Endothelial cell of umbilical vein (primary cell): ENCODE measurements around the gene IPO5. TPM values are rescaled to one million over a fixed set of nuclear protein-coding genes. Genes with fewer than 3 reads are reported as not detected.
"Not testable (repeated sequence)": the region's sequence is repeated elsewhere in the genome, so short reads cannot be mapped to it uniquely, and the experiment has no call there.

Source experiments
- BruUV-seq: library from RNA; stranded (reverse); fragments of 400-500 nt; replicated peaks from 2 replicates; lab custom pipeline; 2021; lab: Mats Ljungman, UMichigan
- CTCF ChIA-PET: fragments of 300-600, 350-600 bp; sonication (Branson Sonifier 250); formaldehyde crosslinking; loops from one replicate; lab custom pipeline; 2021; ENCODE audit warnings: antibody characterized with exemption, inconsistent platforms; lab: Charles Lee
- POLR2A ChIA-PET: fragments of 300-600, 350-600 bp; sonication (Branson Sonifier 250); formaldehyde crosslinking; loops from one replicate; lab custom pipeline; 2021; ENCODE audit warnings: antibody characterized with exemption, inconsistent platforms; lab: Charles Lee
- DNase-seq: peaks from one replicate; pipeline ENCODE4 v3.0.0-alpha.2; 2011; ENCODE audit warnings: low read depth, low spot score
- FAIRE-seq: peaks from 2 replicates; lab custom pipeline; 2011; peaks lifted over from hg19 to GRCh38; lab: Jason Lieb, UNC
- H2AFZ ChIP-seq: 2 replicates; pipeline ENCODE4 v1.6.0; 2012; ENCODE audit warnings: low read depth, low read length, control low read depth, inconsistent platforms
- H3K27ac ChIP-seq: 2 replicates; pipeline ENCODE4 v1.5.1; 2011; ENCODE audit warnings: low read depth, mild to moderate bottlenecking, control low read depth, low read length, moderate library complexity; ENCODE audit not compliant: insufficient read depth
- H3K27me3 ChIP-seq, 2 experiments: 2 replicates each; pipeline versions ENCODE4 v1.6.0 to v1.6.1; 2011; ENCODE audit warnings: low read length in 2 of 2, mixed read lengths in 1 of 2; ENCODE audit not compliant: control insufficient read depth in 2 of 2, insufficient read depth in 2 of 2
- H3K36me3 ChIP-seq, 2 experiments: 2 replicates in 1 of 2; 3 replicates in 1 of 2; pipeline ENCODE4 v1.5.1; 2011; ENCODE audit warnings: low read length in 2 of 2, mild to moderate bottlenecking in 1 of 2, moderate library complexity in 1 of 2; ENCODE audit not compliant: control insufficient read depth in 2 of 2, insufficient read depth in 2 of 2; ENCODE audit errors: extremely low read depth in 1 of 2
- H3K4me1 ChIP-seq: 3 replicates; pipeline ENCODE4 v1.5.1; 2011; ENCODE audit warnings: mild to moderate bottlenecking, low read length; ENCODE audit not compliant: control insufficient read depth, insufficient read depth; ENCODE audit errors: extremely low read depth
- H3K4me2 ChIP-seq: 2 replicates; pipeline ENCODE4 v1.6.1; 2011; ENCODE audit warnings: low read length, control low read depth, mixed read lengths; ENCODE audit not compliant: insufficient read depth
- H3K4me3 ChIP-seq, 3 experiments: fragments of 200-600 bp in 1 of 3; sonication (generic), shearing (Covaris generic) in 1 of 3; replicated peaks in 1 of 3; 2 replicates each; pipeline ENCODE4 v1.5.1; 2011 to 2016; ENCODE audit warnings: control low read depth in 3 of 3, low read length in 3 of 3, mild to moderate bottlenecking in 2 of 3, inconsistent platforms in 1 of 3, low read depth in 1 of 3, moderate library complexity in 1 of 3; ENCODE audit not compliant: insufficient read depth in 1 of 3
- H3K79me2 ChIP-seq: 2 replicates; pipeline ENCODE4 v1.6.0; 2012; ENCODE audit warnings: low read length, inconsistent platforms; ENCODE audit not compliant: control insufficient read depth, insufficient read depth
- H3K9ac ChIP-seq: replicated peaks from 2 replicates; pipeline ENCODE3; 2011; ENCODE audit warnings: low read length, control low read depth; ENCODE audit not compliant: insufficient read depth; ENCODE audit errors: extremely low read depth
- H3K9me1 ChIP-seq: replicated peaks from 3 replicates; pipeline ENCODE4 v1.6.0; 2011; ENCODE audit warnings: mild to moderate bottlenecking, low read length; ENCODE audit not compliant: control insufficient read depth, insufficient read depth; ENCODE audit errors: extremely low read depth
- H3K9me3 ChIP-seq: replicated peaks from 2 replicates; pipeline ENCODE4 v1.5.1; 2012; ENCODE audit warnings: low read length, inconsistent platforms; ENCODE audit not compliant: control insufficient read depth, insufficient read depth
- H4K20me1 ChIP-seq: replicated peaks from 2 replicates; pipeline ENCODE3; 2011; ENCODE audit warnings: mild to moderate bottlenecking, low read length; ENCODE audit not compliant: control insufficient read depth, insufficient read depth; ENCODE audit errors: extremely low read depth
- CTCF ChIP-seq, 2 donors: IDR thresholded peaks; 1 replicate in 1 of 2; 2 replicates in 1 of 2; pipeline ENCODE4 v1.5.1; 2011; ENCODE audit warnings: low read length in 2 of 2, mild to moderate bottlenecking in 2 of 2, moderate library complexity in 2 of 2, control low read depth in 1 of 2, inconsistent platforms in 1 of 2, low read depth in 1 of 2; ENCODE audit not compliant: insufficient read depth in 1 of 2; ENCODE audit errors: extremely low read depth in 1 of 2
- EZH2 ChIP-seq: IDR thresholded peaks from 2 replicates; pipeline ENCODE4 v1.6.1; 2012; ENCODE audit warnings: borderline replicate concordance, low read depth, mild to moderate bottlenecking, moderate library complexity, low read length, inconsistent platforms; ENCODE audit not compliant: severe bottlenecking
- MAX ChIP-seq: IDR thresholded peaks from 2 replicates; pipeline ENCODE4 v1.6.1; 2011; ENCODE audit not compliant: insufficient read depth, insufficient read length
- MYC ChIP-seq: IDR thresholded peaks from one replicate; pipeline ENCODE4 v1.6.1; 2011; ENCODE audit warnings: mild to moderate bottlenecking, low read depth, low read length
- dilution Hi-C: fragments of 300-500 bp; cut with MboI; formaldehyde crosslinking; loops from one replicate; pipeline ENCODE4 v1.15.0; 2019; ENCODE audit warnings: low sequenced_read_pairs; ENCODE audit not compliant: extremely low pct_ligation_motif_present
- intact Hi-C: fragments of 100-400 bp; cut with micrococcal nuclease; formaldehyde crosslinking; loops from one replicate; pipeline ENCODE4 v1.10.0; 2022
- polyA plus RNA-seq, 4 experiments: library from polyadenylated mRNA; depleted of rRNA in 3 of 4; stranded (reverse) in 3 of 4; unstranded in 1 of 4; fragments of >200 nt; gene quantifications; 2 replicates each; pipeline versions ENCODE4 v1.2.1 to v1.2.3, GENCODE V29; 2011 to 2012; ENCODE audit warnings: missing spikeins in 1 of 4
- total RNA-seq: library from RNA; stranded (reverse); gene quantifications from 2 replicates; pipeline ENCODE4 v1.2.3, GENCODE V29; 2021

The IPO5 gene
- total and polyA plus RNA-seq, 2 donors (not counting 3 experiments of a cell fraction or from before 2014, with no cell fraction given), result 50.4 to 183 TPM

- H3K4me1 ChIP-seq, result no peaks in the 10 kb centered on the region
- no peaks in the 10 kb centered on the region for H3K79me2 ChIP-seq
- no peaks in the 10 kb centered on the region for H3K9me1 ChIP-seq
- H2AFZ ChIP-seq, result no peak overlapping the region
- POLR2A ChIA-PET, result no interaction called here
- CTCF ChIA-PET, result no interaction called here
- dilution Hi-C loops, result no loop called here
- H3K27ac ChIP-seq, result no peak overlapping the region
- no peak for DNase-seq
- H4K20me1 ChIP-seq, result no peaks in the 10 kb centered on the region
- H3K4me2 ChIP-seq, result no peak overlapping the region
- intact Hi-C loops, result no loop called here
- no peak for FAIRE-seq
- no peak overlapping the region for H3K9ac ChIP-seq
- no peaks in the 10 kb centered on the region for H3K9me3 ChIP-seq
- H3K27me3 ChIP-seq, result no peaks in the 10 kb centered on the region
- no peak overlapping the region for H3K4me3 ChIP-seq
- TF ChIP-seq MAX (no peak), CTCF (IDR thresholded peaks at IDR 0.05; ENCODE audit: extremely low read depth in 1 of 2, insufficient read depth in 1 of 2, low read depth in 1 of 2, low read length in 2 of 2) (no peak), MYC (no peak)
- no TSS peak for BruUV-seq
- no peaks in the 10 kb centered on the region for H3K36me3 ChIP-seq
Observed at GRCh38 chr13:97946951-97947588, 6.4 kb upstream of the IPO5 start.

- H3K9me1 ChIP-seq, result no peaks in the 10 kb centered on the region
- DNase-seq, result no peak
- no peaks in the 10 kb centered on the region for H3K4me1 ChIP-seq
- no peak overlapping the region for H3K4me2 ChIP-seq
- no peaks in the 10 kb centered on the region for H3K79me2 ChIP-seq
- ChIA-PET CTCF (interaction anchor here (0.7 kb wide), 1 partner anchor 72 kb away, joined by 3 read pairs; no protein-coding TSS in a partner anchor), POLR2A (no interaction called here)
- no TSS peak for BruUV-seq
- no peak overlapping the region for H2AFZ ChIP-seq
- H3K27ac ChIP-seq, result no peak overlapping the region
- H3K27me3 ChIP-seq, result no peaks in the 10 kb centered on the region
- H3K9ac ChIP-seq, result no peak overlapping the region
- dilution Hi-C loops, result no loop called here
- no peaks in the 10 kb centered on the region for H3K36me3 ChIP-seq
- no peaks in the 10 kb centered on the region for H4K20me1 ChIP-seq
- no peaks in the 10 kb centered on the region for H3K9me3 ChIP-seq
- no peak for TF ChIP-seq EZH2
- H3K4me3 ChIP-seq, result no peak overlapping the region
- FAIRE-seq, result no peak
- intact Hi-C loops, result no loop called here
Observed at GRCh38 chr13:97948041-97948440, 5.4 kb upstream of the IPO5 start.

- BruUV-seq, dilution Hi-C loops, H3K9ac ChIP-seq, H3K36me3 ChIP-seq, H2AFZ ChIP-seq, intact Hi-C loops, H3K27me3 ChIP-seq, H3K79me2 ChIP-seq, H3K9me1 ChIP-seq, DNase-seq, FAIRE-seq, H3K4me2 ChIP-seq, H4K20me1 ChIP-seq, H3K4me1 ChIP-seq, H3K27ac ChIP-seq, H3K4me3 ChIP-seq, CTCF ChIA-PET, POLR2A ChIA-PET, H3K9me3 ChIP-seq: not testable (repeated sequence)
Observed at GRCh38 chr13:97949316-97949715, 4.2 kb upstream of the IPO5 start.
